Tibial nerve (tissue), 4 donors: Measurements from ENCODE around the gene FAM131C.
"Not testable (repeated sequence)": the region's sequence is repeated elsewhere in the genome, so short reads cannot be mapped to it uniquely, and the experiment has no call there.

Experiments used
- EP300 ChIP-seq, 2 donors: sonication (generic); formaldehyde crosslinking; IDR thresholded peaks; one replicate each; pipeline ENCODE4 v1.6.1; 2017; ENCODE audit warnings: antibody characterized with exemption in 2 of 2, mild to moderate bottlenecking in 1 of 2
- POLR2A ChIP-seq, 2 donors: fragments of 450-650 bp; IDR thresholded peaks; one replicate each; pipeline ENCODE4 v1.6.1; 2017; ENCODE audit warnings: antibody characterized with exemption in 2 of 2, mild to moderate bottlenecking in 2 of 2, moderate library complexity in 2 of 2
- TF ChIP-seq, protein P1 (sequence below), 5 experiments: fragments of 200-600 bp in 3 of 5; fragments of 450-650 bp in 2 of 5; sonication (generic) in 3 of 5; IDR thresholded peaks; one replicate each; pipeline ENCODE4 v1.5.1; 2016 to 2019; ENCODE audit warnings: antibody characterized with exemption in 5 of 5, mild to moderate bottlenecking in 3 of 5, moderate library complexity in 2 of 5

DNA sequence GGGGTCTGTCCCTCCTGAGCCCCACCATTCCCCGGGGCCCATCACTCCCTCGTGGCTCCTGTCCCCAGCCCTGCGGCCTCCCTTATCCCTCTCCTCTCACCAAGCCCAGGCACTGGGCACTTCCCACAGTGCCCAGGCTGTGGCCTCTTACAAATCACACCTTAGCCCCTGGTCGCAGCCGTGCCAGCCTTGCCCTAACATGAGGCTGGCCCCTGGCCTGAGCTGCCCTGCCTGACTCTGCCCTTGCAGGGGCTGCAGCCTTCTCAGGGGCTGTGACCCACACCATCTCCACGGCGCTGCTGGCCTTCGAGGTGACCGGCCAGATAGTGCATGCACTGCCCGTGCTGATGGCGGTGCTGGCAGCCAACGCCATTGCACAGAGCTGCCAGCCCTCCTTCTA is 21.5 kb downstream of the FAM131C start:
- TF ChIP-seq EP300, POLR2A (IDR thresholded peaks at IDR 0.05): not testable (repeated sequence)
- TF ChIP-seq, protein P1, sequence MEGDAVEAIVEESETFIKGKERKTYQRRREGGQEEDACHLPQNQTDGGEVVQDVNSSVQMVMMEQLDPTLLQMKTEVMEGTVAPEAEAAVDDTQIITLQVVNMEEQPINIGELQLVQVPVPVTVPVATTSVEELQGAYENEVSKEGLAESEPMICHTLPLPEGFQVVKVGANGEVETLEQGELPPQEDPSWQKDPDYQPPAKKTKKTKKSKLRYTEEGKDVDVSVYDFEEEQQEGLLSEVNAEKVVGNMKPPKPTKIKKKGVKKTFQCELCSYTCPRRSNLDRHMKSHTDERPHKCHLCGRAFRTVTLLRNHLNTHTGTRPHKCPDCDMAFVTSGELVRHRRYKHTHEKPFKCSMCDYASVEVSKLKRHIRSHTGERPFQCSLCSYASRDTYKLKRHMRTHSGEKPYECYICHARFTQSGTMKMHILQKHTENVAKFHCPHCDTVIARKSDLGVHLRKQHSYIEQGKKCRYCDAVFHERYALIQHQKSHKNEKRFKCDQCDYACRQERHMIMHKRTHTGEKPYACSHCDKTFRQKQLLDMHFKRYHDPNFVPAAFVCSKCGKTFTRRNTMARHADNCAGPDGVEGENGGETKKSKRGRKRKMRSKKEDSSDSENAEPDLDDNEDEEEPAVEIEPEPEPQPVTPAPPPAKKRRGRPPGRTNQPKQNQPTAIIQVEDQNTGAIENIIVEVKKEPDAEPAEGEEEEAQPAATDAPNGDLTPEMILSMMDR (IDR thresholded peaks at IDR 0.05): not testable (repeated sequence)
